NB4 (cell line): ENCODE results near the gene USP6NL.

Experiments used
- MAX ChIP-seq: IDR thresholded peaks from 2 replicates; pipeline ENCODE4 v1.6.1; 2011; ENCODE audit warnings: low read depth, low read length
- TF ChIP-seq, protein P1 (sequence below): IDR thresholded peaks from one replicate; pipeline ENCODE4 v1.5.1; 2012; ENCODE audit warnings: low read depth, low read length

GRCh38 chr10:11536228-11536627 lies 75.2 kb downstream of the USP6NL start:
- TF ChIP-seq, protein P1, sequence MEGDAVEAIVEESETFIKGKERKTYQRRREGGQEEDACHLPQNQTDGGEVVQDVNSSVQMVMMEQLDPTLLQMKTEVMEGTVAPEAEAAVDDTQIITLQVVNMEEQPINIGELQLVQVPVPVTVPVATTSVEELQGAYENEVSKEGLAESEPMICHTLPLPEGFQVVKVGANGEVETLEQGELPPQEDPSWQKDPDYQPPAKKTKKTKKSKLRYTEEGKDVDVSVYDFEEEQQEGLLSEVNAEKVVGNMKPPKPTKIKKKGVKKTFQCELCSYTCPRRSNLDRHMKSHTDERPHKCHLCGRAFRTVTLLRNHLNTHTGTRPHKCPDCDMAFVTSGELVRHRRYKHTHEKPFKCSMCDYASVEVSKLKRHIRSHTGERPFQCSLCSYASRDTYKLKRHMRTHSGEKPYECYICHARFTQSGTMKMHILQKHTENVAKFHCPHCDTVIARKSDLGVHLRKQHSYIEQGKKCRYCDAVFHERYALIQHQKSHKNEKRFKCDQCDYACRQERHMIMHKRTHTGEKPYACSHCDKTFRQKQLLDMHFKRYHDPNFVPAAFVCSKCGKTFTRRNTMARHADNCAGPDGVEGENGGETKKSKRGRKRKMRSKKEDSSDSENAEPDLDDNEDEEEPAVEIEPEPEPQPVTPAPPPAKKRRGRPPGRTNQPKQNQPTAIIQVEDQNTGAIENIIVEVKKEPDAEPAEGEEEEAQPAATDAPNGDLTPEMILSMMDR, result no peak
- TF ChIP-seq MAX, result no peak
